Adrenal gland (tissue), 5 donors: ENCODE measurements around the gene FEV.

ENCODE experiments used
- POLR2A ChIP-seq, 2 donors: fragments of 450-650 bp; IDR thresholded peaks; one replicate each; pipeline ENCODE4 v1.6.1; 2017; ENCODE audit warnings: antibody characterized with exemption in 2 of 2, mild to moderate bottlenecking in 2 of 2, moderate library complexity in 1 of 2
- TF ChIP-seq, protein P1 (sequence below), 6 experiments: fragments of 450-650 bp in 4 of 6; fragments of 200-600 bp in 2 of 6; sonication (generic) in 1 of 6; IDR thresholded peaks; 1 replicate in 5 of 6; 2 replicates in 1 of 6; pipeline versions ENCODE4 v1.5.1 to v1.8.0; 2016 to 2021; ENCODE audit warnings: antibody characterized with exemption in 6 of 6, mild to moderate bottlenecking in 2 of 6, moderate library complexity in 1 of 6
- donor health status: DM: no; HTN: no; CAD: no.

DNA sequence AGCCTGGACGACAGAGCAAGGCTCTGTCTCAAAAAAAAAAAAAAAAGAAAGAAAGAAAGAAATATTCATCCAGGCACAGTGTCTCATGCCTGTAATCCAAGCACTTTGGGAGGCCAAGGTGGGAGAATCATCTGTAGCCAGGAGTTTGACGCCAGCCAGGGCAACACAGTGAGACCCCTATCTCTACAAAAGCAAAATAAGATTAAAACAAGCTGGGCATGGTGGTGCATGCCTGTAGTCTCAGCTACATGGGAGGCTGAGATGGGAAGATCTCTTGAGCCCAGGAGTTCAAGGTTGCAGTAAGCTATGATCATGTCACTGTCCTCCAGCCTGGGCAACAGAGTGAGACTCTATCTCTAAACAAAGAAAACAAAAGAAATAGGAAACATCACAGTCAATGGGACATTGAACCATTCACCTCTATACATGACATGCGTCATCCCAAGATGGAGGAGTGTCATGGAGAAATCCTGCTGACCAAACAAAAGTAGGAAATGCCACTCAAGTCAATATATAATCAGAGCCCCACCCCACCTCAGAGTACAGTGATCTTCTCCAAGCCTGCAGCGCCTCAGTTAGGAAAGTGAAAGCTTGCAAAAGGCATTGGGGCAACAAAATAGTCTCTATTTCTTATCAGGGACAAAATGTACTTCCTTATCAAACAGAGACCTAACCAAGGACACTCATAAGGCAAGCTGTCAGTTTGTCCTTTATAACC is 9.8 kb downstream of the FEV start:
- TF ChIP-seq, protein P1, sequence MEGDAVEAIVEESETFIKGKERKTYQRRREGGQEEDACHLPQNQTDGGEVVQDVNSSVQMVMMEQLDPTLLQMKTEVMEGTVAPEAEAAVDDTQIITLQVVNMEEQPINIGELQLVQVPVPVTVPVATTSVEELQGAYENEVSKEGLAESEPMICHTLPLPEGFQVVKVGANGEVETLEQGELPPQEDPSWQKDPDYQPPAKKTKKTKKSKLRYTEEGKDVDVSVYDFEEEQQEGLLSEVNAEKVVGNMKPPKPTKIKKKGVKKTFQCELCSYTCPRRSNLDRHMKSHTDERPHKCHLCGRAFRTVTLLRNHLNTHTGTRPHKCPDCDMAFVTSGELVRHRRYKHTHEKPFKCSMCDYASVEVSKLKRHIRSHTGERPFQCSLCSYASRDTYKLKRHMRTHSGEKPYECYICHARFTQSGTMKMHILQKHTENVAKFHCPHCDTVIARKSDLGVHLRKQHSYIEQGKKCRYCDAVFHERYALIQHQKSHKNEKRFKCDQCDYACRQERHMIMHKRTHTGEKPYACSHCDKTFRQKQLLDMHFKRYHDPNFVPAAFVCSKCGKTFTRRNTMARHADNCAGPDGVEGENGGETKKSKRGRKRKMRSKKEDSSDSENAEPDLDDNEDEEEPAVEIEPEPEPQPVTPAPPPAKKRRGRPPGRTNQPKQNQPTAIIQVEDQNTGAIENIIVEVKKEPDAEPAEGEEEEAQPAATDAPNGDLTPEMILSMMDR (IDR thresholded peaks at IDR 0.05) = no peak
- no peak for TF ChIP-seq POLR2A (IDR thresholded peaks at IDR 0.05)
